GM23248 (cell line): ENCODE data around the gene PCBP3. TPM values are rescaled to one million over a fixed set of nuclear protein-coding genes. Genes with fewer than 3 reads are reported as not detected.
"Not testable (repeated sequence)": the region's sequence is repeated elsewhere in the genome, so short reads cannot be mapped to it uniquely, and the experiment has no call there.

Experiments
- DNase-seq: peaks from one replicate; pipeline ENCODE4 v3.0.0-alpha.2; 2015
- H2AFZ ChIP-seq: fragments of 200-600 bp; sonication (generic); 2 replicates; pipeline ENCODE4 v1.6.1; 2016; ENCODE audit warnings: antibody characterized with exemption
- H3F3A ChIP-seq: fragments of 200-600 bp; sonication (generic); 2 replicates; pipeline ENCODE4 v1.6.1; 2016; ENCODE audit warnings: mild to moderate bottlenecking, antibody characterized with exemption, mixed run types; ENCODE audit not compliant: insufficient read depth
- H3K27ac ChIP-seq: fragments of 200-600 bp; sonication (generic); 2 replicates; pipeline ENCODE4 v1.5.1; 2016; ENCODE audit warnings: mild to moderate bottlenecking
- H3K27me3 ChIP-seq: fragments of 200-600 bp; sonication (generic); replicated peaks from 2 replicates; pipeline ENCODE4 v1.6.1; 2016; ENCODE audit warnings: mild to moderate bottlenecking; ENCODE audit not compliant: insufficient read depth
- H3K36me3 ChIP-seq: fragments of 200-600 bp; sonication (generic); 2 replicates; pipeline ENCODE4 v1.6.1; 2016; ENCODE audit warnings: low read depth, mild to moderate bottlenecking
- H3K4me1 ChIP-seq: fragments of 200-600 bp; sonication (generic); 2 replicates; pipeline ENCODE4 v1.6.1; 2016; ENCODE audit warnings: mild to moderate bottlenecking; ENCODE audit not compliant: insufficient read depth
- H3K4me2 ChIP-seq: fragments of 200-600 bp; sonication (generic); one replicate; pipeline ENCODE4 v1.6.1; 2016; ENCODE audit warnings: mild to moderate bottlenecking; ENCODE audit not compliant: unreplicated experiment
- H3K4me3 ChIP-seq: fragments of 200-600 bp; sonication (generic); 2 replicates; pipeline ENCODE4 v1.5.1; 2016; ENCODE audit warnings: mild to moderate bottlenecking
- H3K79me2 ChIP-seq: fragments of 200-600 bp; sonication (generic); 2 replicates; pipeline ENCODE4 v1.6.1; 2016; ENCODE audit warnings: mild to moderate bottlenecking; ENCODE audit not compliant: insufficient read depth
- H3K9ac ChIP-seq: fragments of 200-600 bp; sonication (generic); 2 replicates; pipeline ENCODE4 v1.6.1; 2016; ENCODE audit warnings: mild to moderate bottlenecking
- H3K9me2 ChIP-seq: fragments of 200-600 bp; sonication (generic); 2 replicates; pipeline ENCODE4 v1.6.1; 2016; ENCODE audit warnings: mixed run types, mild to moderate bottlenecking, moderate library complexity; ENCODE audit not compliant: insufficient read depth
- H3K9me3 ChIP-seq: fragments of 200-600 bp; sonication (generic); one replicate; pipeline ENCODE4 v1.6.1; 2017; ENCODE audit warnings: low read depth
- H4K20me1 ChIP-seq: fragments of 200-600 bp; sonication (generic); 2 replicates; pipeline ENCODE4 v1.6.0; 2016; ENCODE audit not compliant: insufficient read depth
- EZH2 ChIP-seq: fragments of 200-600 bp; sonication (generic); IDR thresholded peaks from 2 replicates; pipeline ENCODE4 v1.6.1; 2018; ENCODE audit warnings: antibody characterized with exemption, mild to moderate bottlenecking; ENCODE audit not compliant: insufficient read depth, poor library complexity, severe bottlenecking
- EZH2phosphoT487 ChIP-seq: fragments of 200-600 bp; sonication (generic); IDR thresholded peaks from 2 replicates; pipeline ENCODE4 v1.6.1; 2018; ENCODE audit warnings: antibody characterized with exemption, moderate library complexity, mild to moderate bottlenecking, low read depth; ENCODE audit not compliant: insufficient read depth
- WGBS, 2 experiments: methylation state at CpG; one replicate each; pipeline ENCODE4 v1.1.6; 2015 to 2017; ENCODE audit warnings: low lambda C conversion rate in 2 of 2, low coverage in 1 of 2; ENCODE audit errors: missing lambda C conversion rate in 2 of 2; 5-methylcytosine and 5-hydroxymethylcytosine counted together
- in situ Hi-C: fragments of 300-500 bp; cut with MboI; formaldehyde crosslinking; loops from 2 replicates; pipeline ENCODE4 v1.15.0; 2020
- polyA plus RNA-seq: library from polyadenylated mRNA; unstranded; fragments of >200 nt; fragmentation: Nextera tagmentation; extraction: Ambion mirVana; gene quantifications from 2 replicates; pipeline ENCODE4 v1.2.1, GENCODE V29; 2016
- total RNA-seq: library from RNA; depleted of rRNA; stranded (reverse); fragments of >200 nt; shearing (Covaris generic); gene quantifications from 2 replicates; pipeline ENCODE4 v1.2.3, GENCODE V29; 2014

PCBP3 gene
- total and polyA plus RNA-seq, 2 experiments from 2014 or later, result 0.32 to 1.3 TPM

- Histone ChIP-seq H3K9me2 (no peaks in the 10 kb centered on the region), H3K27me3 (0 out of 2 replicates have a peak, but pooled peaks cover 5% of the 10 kb centered on the region), H2AFZ (no peak overlapping the region), H3K79me2 (no peaks in the 10 kb centered on the region), H4K20me1 (no peaks in the 10 kb centered on the region), H3K36me3 (no peaks in the 10 kb centered on the region), H3K27ac (no peak overlapping the region), H3K4me2 (no peak overlapping the region), H3F3A (no peaks in the 10 kb centered on the region), H3K4me3 (no peak overlapping the region), H3K9ac (no peak overlapping the region), H3K4me1 (no peaks in the 10 kb centered on the region), H3K9me3 (no peaks in the 10 kb centered on the region)
- in situ Hi-C loops, result loop anchor here (25.0 kb wide), 1 partner anchor 544 kb away; the partner anchor contains the start of gene POFUT2
- DNase-seq, result no peak
- TF ChIP-seq EZH2 (no peak), EZH2phosphoT487 (no peak)
- WGBS, 2 experiments, result 87 to 90% methylated on average over 21 of the region's 21 CpGs
Measured at GRCh38 chr21:45830720-45831366, 187.3 kb downstream of the PCBP3 start.

- no peak for TF ChIP-seq EZH2phosphoT487
- TF ChIP-seq EZH2, result no peak
- H3F3A ChIP-seq, result no peaks in the 10 kb centered on the region
- no peaks in the 10 kb centered on the region for H3K9me2 ChIP-seq
- no peak overlapping the region for H2AFZ ChIP-seq
- no peaks in the 10 kb centered on the region for H4K20me1 ChIP-seq
- no peak overlapping the region for H3K4me2 ChIP-seq
- H3K9me3 ChIP-seq, result no peaks in the 10 kb centered on the region
- 72 to 76% methylated on average over 14 of the region's 14 CpGs for WGBS, 2 experiments
- H3K27ac ChIP-seq, result no peak overlapping the region
- in situ Hi-C loops, result loop anchor here (25.0 kb wide), 1 partner anchor 545 kb away; the partner anchor contains the start of gene POFUT2
- no peaks in the 10 kb centered on the region for H3K79me2 ChIP-seq
- H3K9ac ChIP-seq, result no peak overlapping the region
- no peaks in the 10 kb centered on the region for H3K36me3 ChIP-seq
- H3K4me1 ChIP-seq, result no peaks in the 10 kb centered on the region
- 0 out of 2 replicates have a peak, but pooled peaks cover 3% of the 10 kb centered on the region for H3K27me3 ChIP-seq
- no peak overlapping the region for H3K4me3 ChIP-seq
- DNase-seq, result peak; percentile 50
Measured at GRCh38 chr21:45831991-45832740, 188.6 kb downstream of the PCBP3 start.

DNA sequence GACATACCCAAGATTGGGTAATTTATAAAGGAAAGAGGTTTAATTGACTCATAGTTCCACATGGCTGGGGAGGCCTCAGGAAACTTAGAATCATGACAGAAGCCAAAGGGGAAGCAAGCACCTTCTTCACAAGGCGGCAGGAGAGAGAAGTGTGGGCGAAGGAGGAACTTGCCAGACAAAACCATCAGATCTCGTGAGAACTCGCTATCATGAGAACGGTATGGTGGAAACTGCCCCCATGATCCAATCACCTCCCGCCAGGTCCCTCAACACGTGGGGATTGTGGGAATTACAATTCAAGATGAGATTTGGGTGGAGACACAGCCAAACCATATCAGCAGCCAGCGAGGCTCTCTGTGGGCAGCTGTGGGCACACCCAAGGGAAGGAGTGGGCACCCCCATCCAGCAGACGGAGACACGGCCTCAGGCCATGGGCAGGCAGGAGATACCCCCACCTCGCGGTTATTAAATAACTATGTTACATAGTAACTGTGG, 189.3 kb downstream of the PCBP3 start:
- not testable (repeated sequence) for H3K4me2 ChIP-seq, H3K36me3 ChIP-seq, H3K27me3 ChIP-seq, H3K9me3 ChIP-seq, H2AFZ ChIP-seq, H3K4me3 ChIP-seq, H3K9me2 ChIP-seq, H3K4me1 ChIP-seq, H4K20me1 ChIP-seq, H3K27ac ChIP-seq, H3K79me2 ChIP-seq, H3K9ac ChIP-seq, H3F3A ChIP-seq
- WGBS, 2 experiments, result 86 to 91% methylated on average over 12 of the region's 12 CpGs
- DNase-seq, result peak; percentile 7
- in situ Hi-C loops, result loop anchor here (25.0 kb wide), 1 partner anchor 545 kb away; the partner anchor contains the start of gene POFUT2

DNA sequence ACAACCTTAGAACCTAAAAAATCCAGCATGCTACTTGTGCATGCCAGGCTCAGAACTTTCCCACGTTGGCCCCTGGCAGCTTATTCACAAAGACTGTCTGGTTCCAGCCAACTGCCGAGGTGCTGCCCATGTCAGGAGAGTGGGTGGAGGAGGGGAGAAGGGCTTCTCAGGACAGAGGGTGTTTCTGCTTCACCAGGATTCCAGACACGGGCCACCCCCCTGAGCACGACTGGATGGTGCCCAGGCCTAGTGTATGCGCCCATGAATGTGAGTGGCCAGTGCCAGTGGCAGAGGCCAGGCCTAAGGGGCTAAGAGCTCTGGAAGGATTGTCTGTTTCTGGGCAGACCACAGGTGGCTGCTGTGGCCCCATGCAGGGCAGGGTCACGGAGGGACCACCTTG, 189.9 kb downstream of the PCBP3 start:
- 42 to 49% methylated on average over 6 of the region's 6 CpGs for WGBS, 2 experiments
- in situ Hi-C loops, result loop anchor here (25.0 kb wide), 1 partner anchor 546 kb away; the partner anchor contains the start of gene POFUT2

More for the DNA sequence above, 189.9 kb downstream of the PCBP3 start:
- H2AFZ ChIP-seq, result no peak overlapping the region
- H3K27ac ChIP-seq, result no peak overlapping the region
- H3K9ac ChIP-seq, result no peak overlapping the region
- no peaks in the 10 kb centered on the region for H3K9me2 ChIP-seq
- no peaks in the 10 kb centered on the region for H3F3A ChIP-seq
- no peaks in the 10 kb centered on the region for H3K9me3 ChIP-seq
- no peaks in the 10 kb centered on the region for H3K4me1 ChIP-seq
- no peak overlapping the region for H3K4me2 ChIP-seq
- no peaks in the 10 kb centered on the region for H3K36me3 ChIP-seq
- DNase-seq, result peak; percentile 17
- TF ChIP-seq EZH2 (no peak), EZH2phosphoT487 (no peak)
- no peaks in the 10 kb centered on the region for H4K20me1 ChIP-seq
- no peak overlapping the region for H3K4me3 ChIP-seq
- no peaks in the 10 kb centered on the region for H3K27me3 ChIP-seq
- H3K79me2 ChIP-seq, result no peaks in the 10 kb centered on the region
